ENCODE data around the gene CLCNKB. TPM values are rescaled to one million over a fixed set of nuclear protein-coding genes. Genes with fewer than 3 reads are reported as not detected.
"Not testable (repeated sequence)": the region's sequence is repeated elsewhere in the genome, so short reads cannot be mapped to it uniquely, and the experiment has no call there.

CLCNKB gene
- total and polyA plus RNA-seq, 2 experiments from 2014 or later, result 24.8 to 55.6 TPM

DNA sequence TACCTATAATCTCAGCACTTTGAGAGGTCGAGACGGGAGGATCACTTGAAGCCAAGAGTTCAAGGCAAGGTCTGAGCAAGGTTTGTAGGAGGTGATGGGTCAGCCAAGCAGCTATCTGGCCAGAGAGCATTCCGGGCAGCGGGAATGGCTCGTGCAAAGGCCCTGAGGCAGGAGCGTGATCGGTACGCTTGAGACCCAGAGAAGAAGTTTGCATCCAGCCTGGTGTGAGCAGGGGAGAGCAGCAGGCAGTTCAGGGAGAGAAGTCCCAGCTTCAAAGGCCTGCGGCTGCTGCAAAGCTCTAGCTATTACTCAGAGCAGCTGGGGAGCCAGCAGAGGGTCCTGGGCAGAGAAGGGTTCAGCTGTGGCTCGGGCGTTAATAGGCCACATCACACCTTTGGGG, 44.7 kb upstream of the CLCNKB start:
- TF ChIP-seq, protein P1, sequence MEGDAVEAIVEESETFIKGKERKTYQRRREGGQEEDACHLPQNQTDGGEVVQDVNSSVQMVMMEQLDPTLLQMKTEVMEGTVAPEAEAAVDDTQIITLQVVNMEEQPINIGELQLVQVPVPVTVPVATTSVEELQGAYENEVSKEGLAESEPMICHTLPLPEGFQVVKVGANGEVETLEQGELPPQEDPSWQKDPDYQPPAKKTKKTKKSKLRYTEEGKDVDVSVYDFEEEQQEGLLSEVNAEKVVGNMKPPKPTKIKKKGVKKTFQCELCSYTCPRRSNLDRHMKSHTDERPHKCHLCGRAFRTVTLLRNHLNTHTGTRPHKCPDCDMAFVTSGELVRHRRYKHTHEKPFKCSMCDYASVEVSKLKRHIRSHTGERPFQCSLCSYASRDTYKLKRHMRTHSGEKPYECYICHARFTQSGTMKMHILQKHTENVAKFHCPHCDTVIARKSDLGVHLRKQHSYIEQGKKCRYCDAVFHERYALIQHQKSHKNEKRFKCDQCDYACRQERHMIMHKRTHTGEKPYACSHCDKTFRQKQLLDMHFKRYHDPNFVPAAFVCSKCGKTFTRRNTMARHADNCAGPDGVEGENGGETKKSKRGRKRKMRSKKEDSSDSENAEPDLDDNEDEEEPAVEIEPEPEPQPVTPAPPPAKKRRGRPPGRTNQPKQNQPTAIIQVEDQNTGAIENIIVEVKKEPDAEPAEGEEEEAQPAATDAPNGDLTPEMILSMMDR (IDR thresholded peaks at IDR 0.05; ENCODE audit: low read depth, low read length), result no peak
- H3K36me3 ChIP-seq, result no peaks in the 10 kb centered on the region
- H3K9me3 ChIP-seq (ENCODE audit: low read depth), result no peaks in the 10 kb centered on the region
- H3K27ac ChIP-seq, result no peak overlapping the region
- DNase-seq (ENCODE audit: low read depth in 1 of 2, low spot score in 1 of 2), result no peak
- no peaks in the 10 kb centered on the region for H3K27me3 ChIP-seq
- H3K4me3 ChIP-seq, result no peak overlapping the region
- H3K4me1 ChIP-seq (ENCODE audit: low read depth), result no peaks in the 10 kb centered on the region

DNA sequence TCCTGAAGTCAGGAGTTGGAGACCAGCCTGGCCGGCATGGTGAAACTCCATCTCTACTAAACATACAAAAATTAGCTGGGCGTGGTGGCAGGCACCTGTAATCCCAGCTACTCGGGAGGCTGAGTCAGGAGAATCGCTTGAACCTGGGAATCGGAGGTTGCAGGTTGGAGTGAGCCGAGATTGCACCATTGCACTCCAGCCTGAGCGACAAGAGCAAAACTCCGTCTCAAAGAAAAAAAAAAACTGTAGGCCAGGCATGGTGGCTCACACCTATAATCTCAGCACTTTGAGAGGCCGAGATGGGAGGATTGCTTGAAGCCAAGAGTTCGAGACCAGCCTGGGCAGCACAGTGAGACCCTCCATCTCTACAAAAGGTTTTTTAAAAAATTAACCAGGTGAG, 42.3 kb upstream of the CLCNKB start:
- not testable (repeated sequence) for H3K27me3 ChIP-seq; H3K27ac ChIP-seq; H3K4me3 ChIP-seq; DNase-seq (ENCODE audit: low read depth in 1 of 2, low spot score in 1 of 2); H3K36me3 ChIP-seq; H3K9me3 ChIP-seq (ENCODE audit: low read depth); H3K4me1 ChIP-seq (ENCODE audit: low read depth)

DNA sequence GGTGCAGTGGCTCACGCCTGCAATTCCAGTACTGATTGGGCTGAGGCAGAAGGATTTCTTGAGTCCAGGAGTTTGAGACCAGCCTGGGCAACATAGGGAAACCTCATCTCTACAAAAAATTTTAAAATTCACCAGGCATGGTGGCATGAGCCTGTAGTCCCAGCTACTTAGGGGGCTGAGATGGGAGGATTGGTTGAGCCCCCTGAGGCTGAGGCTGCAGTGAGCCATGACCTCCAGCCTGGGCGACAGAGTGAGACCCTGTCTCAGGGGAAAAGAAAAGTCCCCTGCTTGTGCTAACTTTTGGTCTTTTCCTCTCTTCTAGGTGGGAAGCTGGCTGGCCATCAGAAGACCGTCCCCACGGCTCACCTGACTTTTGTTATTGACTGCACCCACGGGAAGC, 38.0 kb upstream of the CLCNKB start:
- DNase-seq (ENCODE audit: low read depth in 1 of 2, low spot score in 1 of 2), result no peak
- H3K4me1 ChIP-seq (ENCODE audit: low read depth), result peaks cover 3% of the 10 kb centered on the region

DNA sequence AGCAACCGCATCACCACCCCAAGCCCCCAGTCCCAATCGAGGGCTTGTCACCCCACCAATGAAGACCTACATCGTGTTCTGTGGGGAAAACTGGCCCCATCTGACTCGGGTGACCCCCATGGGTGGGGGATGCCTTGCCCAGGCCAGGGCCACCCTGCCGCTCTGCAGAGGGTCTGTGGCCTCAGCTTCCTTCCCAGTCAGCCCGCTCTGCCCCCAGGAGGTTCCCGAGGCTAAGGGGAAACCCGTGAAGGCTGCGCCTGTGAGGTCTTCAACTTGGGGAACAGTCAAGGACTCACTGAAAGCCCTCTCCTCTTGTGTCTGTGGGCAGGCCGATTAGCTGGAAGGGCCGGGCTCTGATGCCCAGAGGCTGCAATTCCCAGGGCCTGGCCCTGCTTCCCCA, 37.6 kb upstream of the CLCNKB start:
- Histone ChIP-seq H3K4me1 (ENCODE audit: low read depth) (peaks cover 7% of the 10 kb centered on the region), H3K27ac (no peak overlapping the region), H3K27me3 (no peaks in the 10 kb centered on the region), H3K9me3 (ENCODE audit: low read depth) (no peaks in the 10 kb centered on the region), H3K36me3 (no peaks in the 10 kb centered on the region), H3K4me3 (no peak overlapping the region)
- DNase-seq (ENCODE audit: low read depth in 1 of 2, low spot score in 1 of 2), result no peak
- TF ChIP-seq, protein P1 (IDR thresholded peaks at IDR 0.05; ENCODE audit: low read depth, low read length), result no peak

More for the DNA sequence above, 38.0 kb upstream of the CLCNKB start:
- Histone ChIP-seq H3K9me3 (ENCODE audit: low read depth) (no peaks in the 10 kb centered on the region), H3K27ac (no peak overlapping the region), H3K4me3 (no peak overlapping the region), H3K36me3 (no peaks in the 10 kb centered on the region), H3K27me3 (no peaks in the 10 kb centered on the region)
- TF ChIP-seq, protein P1 (IDR thresholded peaks at IDR 0.05; ENCODE audit: low read depth, low read length), result no peak

DNA sequence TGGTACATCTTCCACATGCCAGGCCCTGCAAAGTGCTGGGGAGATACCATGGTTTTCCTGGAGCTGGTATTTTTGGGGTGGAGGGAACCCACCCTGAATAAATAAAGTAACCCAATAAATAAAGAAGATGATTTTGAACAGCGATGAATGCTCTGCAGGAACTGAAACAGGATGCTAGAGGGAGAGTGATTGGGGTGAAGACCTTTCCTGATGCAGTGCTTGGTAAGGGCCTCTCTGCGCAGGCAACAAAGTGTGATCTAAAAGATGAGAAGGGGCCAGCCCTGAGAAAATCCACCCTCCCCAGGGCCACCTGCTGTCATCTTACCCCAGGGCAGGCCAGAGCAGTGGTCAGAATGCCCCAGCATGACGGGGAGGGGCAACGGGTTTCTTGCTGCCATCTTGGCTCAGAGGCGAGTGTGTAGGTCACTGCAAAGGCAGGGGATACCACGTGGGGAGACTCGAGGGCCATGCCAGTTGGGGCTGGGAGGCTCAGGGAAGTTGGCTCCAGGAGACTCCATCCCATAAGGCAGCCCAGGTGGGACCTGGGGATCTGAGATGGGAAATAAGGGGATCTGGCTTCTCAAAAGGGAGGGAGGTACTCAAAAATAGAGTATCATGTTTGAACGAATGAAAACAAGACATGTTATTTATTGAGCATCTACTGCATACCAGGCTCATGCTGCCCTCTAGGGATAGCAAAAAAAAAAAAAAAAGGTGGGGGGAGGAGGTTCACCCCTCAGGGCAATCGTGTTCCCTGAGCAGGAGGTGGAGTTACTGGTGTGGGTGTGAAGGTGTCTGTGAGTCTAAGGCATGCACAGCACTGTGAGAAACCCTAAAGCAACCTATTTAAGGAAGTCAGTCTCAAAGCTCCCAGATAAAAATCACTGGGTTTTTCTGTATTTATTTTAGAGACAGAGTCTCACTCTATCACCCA, 36.8 kb upstream of the CLCNKB start:
- Histone ChIP-seq H3K27ac (no peak overlapping the region), H3K27me3 (no peaks in the 10 kb centered on the region), H3K4me3 (no peak overlapping the region), H3K36me3 (no peaks in the 10 kb centered on the region), H3K4me1 (ENCODE audit: low read depth) (peaks cover 8% of the 10 kb centered on the region), H3K9me3 (ENCODE audit: low read depth) (no peaks in the 10 kb centered on the region)
- peak in 1 of 2 donors; percentile 40 for DNase-seq (ENCODE audit: low read depth in 1 of 2, low spot score in 1 of 2)
- TF ChIP-seq, protein P1 (IDR thresholded peaks at IDR 0.05; ENCODE audit: low read depth, low read length), result peak; percentile 21

DNA sequence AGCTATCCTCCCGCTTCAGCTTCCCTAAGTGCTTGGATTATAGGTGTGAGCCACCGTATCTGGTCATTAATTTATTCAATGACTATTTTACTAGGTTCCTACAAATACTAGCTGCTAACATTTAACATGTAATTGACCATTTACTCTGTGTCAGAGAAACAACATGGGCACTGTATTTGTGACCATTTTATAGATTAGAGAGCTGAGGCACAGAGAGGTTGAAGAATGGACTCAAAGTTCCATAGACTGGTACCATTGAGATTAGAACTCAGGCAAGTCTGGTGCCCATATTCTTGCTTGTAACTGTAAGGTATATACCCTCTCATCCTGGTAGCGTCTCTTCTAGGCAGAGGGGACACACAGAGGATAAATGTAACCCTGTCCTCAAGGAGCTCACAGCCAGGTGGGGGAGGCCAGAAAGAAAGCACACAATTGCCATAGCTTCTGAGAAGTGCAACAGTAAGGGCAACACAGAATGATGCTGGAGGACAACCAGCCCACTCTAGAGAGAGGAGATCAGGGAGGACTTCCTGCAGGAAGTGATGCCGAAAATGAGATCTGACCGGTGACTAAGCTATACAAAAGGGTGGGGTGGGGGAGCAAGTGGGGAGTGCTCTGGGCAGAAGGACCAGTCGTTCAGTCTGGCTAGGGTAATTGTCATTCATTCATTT, 35.8 kb upstream of the CLCNKB start:
- DNase-seq (ENCODE audit: low read depth in 1 of 2, low spot score in 1 of 2), result no peak
- no peaks in the 10 kb centered on the region for H3K36me3 ChIP-seq
- TF ChIP-seq, protein P1 (IDR thresholded peaks at IDR 0.05; ENCODE audit: low read depth, low read length), result no peak
- no peak overlapping the region for H3K4me3 ChIP-seq
- H3K27me3 ChIP-seq, result no peaks in the 10 kb centered on the region
- no peaks in the 10 kb centered on the region for H3K9me3 ChIP-seq (ENCODE audit: low read depth)
- H3K27ac ChIP-seq, result no peak overlapping the region
- peaks cover 13% of the 10 kb centered on the region for H3K4me1 ChIP-seq (ENCODE audit: low read depth)

All from cardiac muscle cell (in vitro differentiated cells and primary cell).